GM12872 (cell line): ENCODE results near the gene PSMG1.

Experiments
- CTCF ChIP-seq: IDR thresholded peaks from 3 replicates; pipeline ENCODE4 v1.5.1; 2011; ENCODE audit warnings: low read depth, mild to moderate bottlenecking, low read length, moderate library complexity; ENCODE audit not compliant: insufficient read depth

Gene PSMG1

GRCh38 chr21:39183272-39184049 is at the start of gene PSMG1:
TSS of gene PSMG1 (minus strand) at chr21:39183451. CDS start at chr21:39183385, 66 bp downstream.
- no peak for TF ChIP-seq CTCF

GRCh38 chr21:39232861-39233291 is 49.6 kb upstream of the PSMG1 start:
- no peak for TF ChIP-seq CTCF

- TF ChIP-seq CTCF: no peak
Observed at GRCh38 chr21:39224930-39225329, 41.7 kb upstream of the PSMG1 start.

GRCh38 chr21:39221997-39222486 is 38.8 kb upstream of the PSMG1 start:
- no peak for TF ChIP-seq CTCF

GRCh38 chr21:39221282-39221996 is 38.2 kb upstream of the PSMG1 start:
- no peak for TF ChIP-seq CTCF

- TF ChIP-seq CTCF: no peak
Observed at GRCh38 chr21:39220150-39220549, 36.9 kb upstream of the PSMG1 start.

GRCh38 chr21:39218082-39218409 is 34.8 kb upstream of the PSMG1 start:
- no peak for TF ChIP-seq CTCF
